ENCODE measurements around the gene BEX1.
"Not testable (repeated sequence)": the region's sequence is repeated elsewhere in the genome, so short reads cannot be mapped to it uniquely, and the experiment has no call there.

Gene BEX1

GRCh38 chrX:103051260-103051789 is 12.6 kb downstream of the BEX1 start:
- Histone ChIP-seq H3K4me3 (replicated peaks; ENCODE audit: insufficient read depth, low read length) (no peak overlapping the region), H3K27ac (replicated peaks) (no peak overlapping the region), H3K27me3 (ENCODE audit: insufficient read depth, poor library complexity, severe bottlenecking) (no peaks in the 10 kb centered on the region)
- TF ChIP-seq SPI1 (IDR thresholded peaks at IDR 0.05; ENCODE audit: borderline replicate concordance, low read depth) (no peak), POLR2AphosphoS5 (IDR thresholded peaks at IDR 0.05; ENCODE audit: low read depth) (no peak), GABPA (IDR thresholded peaks at IDR 0.05; ENCODE audit: low read depth) (no peak)
- TF ChIP-seq, protein P1, sequence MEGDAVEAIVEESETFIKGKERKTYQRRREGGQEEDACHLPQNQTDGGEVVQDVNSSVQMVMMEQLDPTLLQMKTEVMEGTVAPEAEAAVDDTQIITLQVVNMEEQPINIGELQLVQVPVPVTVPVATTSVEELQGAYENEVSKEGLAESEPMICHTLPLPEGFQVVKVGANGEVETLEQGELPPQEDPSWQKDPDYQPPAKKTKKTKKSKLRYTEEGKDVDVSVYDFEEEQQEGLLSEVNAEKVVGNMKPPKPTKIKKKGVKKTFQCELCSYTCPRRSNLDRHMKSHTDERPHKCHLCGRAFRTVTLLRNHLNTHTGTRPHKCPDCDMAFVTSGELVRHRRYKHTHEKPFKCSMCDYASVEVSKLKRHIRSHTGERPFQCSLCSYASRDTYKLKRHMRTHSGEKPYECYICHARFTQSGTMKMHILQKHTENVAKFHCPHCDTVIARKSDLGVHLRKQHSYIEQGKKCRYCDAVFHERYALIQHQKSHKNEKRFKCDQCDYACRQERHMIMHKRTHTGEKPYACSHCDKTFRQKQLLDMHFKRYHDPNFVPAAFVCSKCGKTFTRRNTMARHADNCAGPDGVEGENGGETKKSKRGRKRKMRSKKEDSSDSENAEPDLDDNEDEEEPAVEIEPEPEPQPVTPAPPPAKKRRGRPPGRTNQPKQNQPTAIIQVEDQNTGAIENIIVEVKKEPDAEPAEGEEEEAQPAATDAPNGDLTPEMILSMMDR (IDR thresholded peaks at IDR 0.05; ENCODE audit: insufficient read depth, low read length) = no peak
- TF ChIP-seq, protein P2, sequence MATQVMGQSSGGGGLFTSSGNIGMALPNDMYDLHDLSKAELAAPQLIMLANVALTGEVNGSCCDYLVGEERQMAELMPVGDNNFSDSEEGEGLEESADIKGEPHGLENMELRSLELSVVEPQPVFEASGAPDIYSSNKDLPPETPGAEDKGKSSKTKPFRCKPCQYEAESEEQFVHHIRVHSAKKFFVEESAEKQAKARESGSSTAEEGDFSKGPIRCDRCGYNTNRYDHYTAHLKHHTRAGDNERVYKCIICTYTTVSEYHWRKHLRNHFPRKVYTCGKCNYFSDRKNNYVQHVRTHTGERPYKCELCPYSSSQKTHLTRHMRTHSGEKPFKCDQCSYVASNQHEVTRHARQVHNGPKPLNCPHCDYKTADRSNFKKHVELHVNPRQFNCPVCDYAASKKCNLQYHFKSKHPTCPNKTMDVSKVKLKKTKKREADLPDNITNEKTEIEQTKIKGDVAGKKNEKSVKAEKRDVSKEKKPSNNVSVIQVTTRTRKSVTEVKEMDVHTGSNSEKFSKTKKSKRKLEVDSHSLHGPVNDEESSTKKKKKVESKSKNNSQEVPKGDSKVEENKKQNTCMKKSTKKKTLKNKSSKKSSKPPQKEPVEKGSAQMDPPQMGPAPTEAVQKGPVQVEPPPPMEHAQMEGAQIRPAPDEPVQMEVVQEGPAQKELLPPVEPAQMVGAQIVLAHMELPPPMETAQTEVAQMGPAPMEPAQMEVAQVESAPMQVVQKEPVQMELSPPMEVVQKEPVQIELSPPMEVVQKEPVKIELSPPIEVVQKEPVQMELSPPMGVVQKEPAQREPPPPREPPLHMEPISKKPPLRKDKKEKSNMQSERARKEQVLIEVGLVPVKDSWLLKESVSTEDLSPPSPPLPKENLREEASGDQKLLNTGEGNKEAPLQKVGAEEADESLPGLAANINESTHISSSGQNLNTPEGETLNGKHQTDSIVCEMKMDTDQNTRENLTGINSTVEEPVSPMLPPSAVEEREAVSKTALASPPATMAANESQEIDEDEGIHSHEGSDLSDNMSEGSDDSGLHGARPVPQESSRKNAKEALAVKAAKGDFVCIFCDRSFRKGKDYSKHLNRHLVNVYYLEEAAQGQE (IDR thresholded peaks at IDR 0.05; ENCODE audit: insufficient replicate concordance, low read depth) = no peak
- no peak for DNase-seq (ENCODE audit: low read depth in 1 of 2, low spot score in 1 of 2)

DNA sequence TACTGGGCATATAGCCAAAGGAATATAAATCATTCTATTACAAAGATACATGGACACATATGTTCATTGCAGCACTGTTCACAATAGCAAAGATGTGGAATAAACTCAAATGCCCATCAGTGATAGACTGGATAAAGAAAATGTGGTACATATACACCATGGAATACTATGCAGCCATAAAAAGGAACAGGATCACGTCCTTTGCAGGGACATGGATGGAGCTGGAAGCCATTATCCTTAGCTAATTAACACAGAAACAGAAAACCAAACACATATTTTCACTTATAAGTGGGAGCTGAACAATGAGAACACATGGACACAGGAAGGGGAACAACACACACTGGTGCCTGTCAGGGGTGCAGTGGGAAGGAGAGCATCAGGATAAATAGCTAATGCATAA is 30.6 kb downstream of the BEX1 start:
- H3K27ac ChIP-seq (replicated peaks); H3K4me3 ChIP-seq (replicated peaks; ENCODE audit: insufficient read depth, low read length); H3K27me3 ChIP-seq (ENCODE audit: insufficient read depth, poor library complexity, severe bottlenecking); DNase-seq (ENCODE audit: low read depth in 1 of 2, low spot score in 1 of 2): not testable (repeated sequence)

DNA sequence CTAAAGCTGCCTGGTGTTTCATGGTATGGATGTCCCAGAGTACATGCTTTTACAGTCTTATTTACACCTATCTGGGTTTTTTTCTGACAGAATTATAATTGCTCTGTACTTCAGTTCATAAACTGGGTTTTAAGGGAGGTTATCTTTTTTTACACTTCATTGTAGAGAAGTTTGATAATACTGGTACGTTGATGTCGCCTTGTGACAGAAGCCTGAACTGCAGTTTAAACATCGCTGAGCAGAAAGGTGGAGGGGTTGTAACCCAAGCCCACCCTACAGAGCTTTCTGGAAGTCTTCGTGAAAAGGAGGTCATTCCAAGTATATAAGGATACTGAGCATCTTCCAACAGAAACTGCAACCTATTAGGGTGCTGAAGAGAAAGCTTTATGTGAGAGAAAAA is 46.4 kb downstream of the BEX1 start:
- no peak for DNase-seq (ENCODE audit: low read depth in 1 of 2, low spot score in 1 of 2)
- no peak overlapping the region for H3K27ac ChIP-seq (replicated peaks)
- no peaks in the 10 kb centered on the region for H3K27me3 ChIP-seq (ENCODE audit: insufficient read depth, poor library complexity, severe bottlenecking)
- TF ChIP-seq POLR2AphosphoS5 (IDR thresholded peaks at IDR 0.05; ENCODE audit: low read depth) = no peak
- TF ChIP-seq, protein P1 (IDR thresholded peaks at IDR 0.05; ENCODE audit: insufficient read depth, low read length) = peak; percentile 2
- no peak overlapping the region for H3K4me3 ChIP-seq (replicated peaks; ENCODE audit: insufficient read depth, low read length)

GRCh38 chrX:103012945-103013344 is 51.0 kb downstream of the BEX1 start:
- TF ChIP-seq SPI1 (IDR thresholded peaks at IDR 0.05; ENCODE audit: borderline replicate concordance, low read depth) (no peak), GABPA (IDR thresholded peaks at IDR 0.05; ENCODE audit: low read depth) (no peak), POLR2AphosphoS5 (IDR thresholded peaks at IDR 0.05; ENCODE audit: low read depth) (no peak)
- TF ChIP-seq, protein P1 (IDR thresholded peaks at IDR 0.05; ENCODE audit: insufficient read depth, low read length) = no peak
- TF ChIP-seq, protein P2 (IDR thresholded peaks at IDR 0.05; ENCODE audit: insufficient replicate concordance, low read depth) = no peak
- H3K27ac ChIP-seq (replicated peaks) = peak overlapping the region; percentile 78
- DNase-seq (ENCODE audit: low read depth in 1 of 2, low spot score in 1 of 2) = no peak

More at GRCh38 chrX:103012945-103013344, 51.0 kb downstream of the BEX1 start:
- Histone ChIP-seq H3K4me3 (replicated peaks; ENCODE audit: insufficient read depth, low read length) (no peak overlapping the region), H3K27me3 (ENCODE audit: insufficient read depth, poor library complexity, severe bottlenecking) (no peaks in the 10 kb centered on the region)

Data from HL-60 (cell line).